Peyer's patch (tissue), 4 donors: ENCODE measurements around the gene SPRING1. TPM values are rescaled to one million over a fixed set of nuclear protein-coding genes. Genes with fewer than 3 reads are reported as not detected.

Experiments used
- DNase-seq, 3 donors: peaks; one replicate each; pipeline ENCODE4 v3.0.0-alpha.2; 2017 to 2019
- H3K27ac ChIP-seq, 4 donors: fragments of 200-600 bp; sonication (generic); one replicate each; pipeline ENCODE4 v1.5.1; 2016 to 2019
- H3K27me3 ChIP-seq, 2 donors: fragments of 200-600 bp; sonication (generic); one replicate each; pipeline ENCODE4 v1.5.1; 2019
- H3K36me3 ChIP-seq, 3 donors: fragments of 200-600 bp; sonication (generic); one replicate each; pipeline ENCODE4 v1.5.1; 2016 to 2019
- H3K4me1 ChIP-seq, 4 donors: fragments of 200-600 bp; sonication (generic); one replicate each; pipeline ENCODE4 v1.5.1; 2016 to 2019
- H3K4me3 ChIP-seq, 4 donors: fragments of 200-600 bp; sonication (generic); 1 replicate in 3 of 4; 2 replicates in 1 of 4; pipeline ENCODE4 v1.5.1; 2016 to 2019; ENCODE audit warnings: mild to moderate bottlenecking in 1 of 4
- H3K9me3 ChIP-seq, 4 donors: fragments of 200-600 bp; sonication (generic); one replicate each; pipeline ENCODE4 v1.5.1; 2016 to 2019; ENCODE audit warnings: mild to moderate bottlenecking in 1 of 4
- POLR2A ChIP-seq, 2 donors: fragments of 450-650 bp; IDR thresholded peaks; one replicate each; pipeline ENCODE4 v1.5.1; 2017; ENCODE audit warnings: antibody characterized with exemption in 2 of 2, mild to moderate bottlenecking in 2 of 2, moderate library complexity in 2 of 2
- total RNA-seq, 4 donors: library from RNA; depleted of rRNA; stranded (reverse); fragments of >200 nt; gene quantifications; one replicate each; pipeline ENCODE4 v1.1.0, GENCODE V29; 2016
- TF ChIP-seq, protein P1 (sequence below), 6 experiments: fragments of 450-650 bp in 4 of 6; fragments of 200-600 bp in 2 of 6; sonication (generic) in 1 of 6; IDR thresholded peaks; one replicate each; pipeline ENCODE4 v1.5.1; 2017 to 2019; ENCODE audit warnings: antibody characterized with exemption in 6 of 6, mild to moderate bottlenecking in 3 of 6, moderate library complexity in 1 of 6

SPRING1 gene
- total RNA-seq, 4 donors from 2014 or later = 21.5 to 36.3 (median 30.3) TPM

GRCh38 chr12:116701432-116701831 lies 36.4 kb downstream of the SPRING1 start:
- no peaks in the 10 kb centered on the region for H3K27me3 ChIP-seq
- H3K4me3 ChIP-seq = no peak overlapping the region
- H3K9me3 ChIP-seq = no peaks in the 10 kb centered on the region
- no peak overlapping the region for H3K27ac ChIP-seq
- TF ChIP-seq, protein P1, sequence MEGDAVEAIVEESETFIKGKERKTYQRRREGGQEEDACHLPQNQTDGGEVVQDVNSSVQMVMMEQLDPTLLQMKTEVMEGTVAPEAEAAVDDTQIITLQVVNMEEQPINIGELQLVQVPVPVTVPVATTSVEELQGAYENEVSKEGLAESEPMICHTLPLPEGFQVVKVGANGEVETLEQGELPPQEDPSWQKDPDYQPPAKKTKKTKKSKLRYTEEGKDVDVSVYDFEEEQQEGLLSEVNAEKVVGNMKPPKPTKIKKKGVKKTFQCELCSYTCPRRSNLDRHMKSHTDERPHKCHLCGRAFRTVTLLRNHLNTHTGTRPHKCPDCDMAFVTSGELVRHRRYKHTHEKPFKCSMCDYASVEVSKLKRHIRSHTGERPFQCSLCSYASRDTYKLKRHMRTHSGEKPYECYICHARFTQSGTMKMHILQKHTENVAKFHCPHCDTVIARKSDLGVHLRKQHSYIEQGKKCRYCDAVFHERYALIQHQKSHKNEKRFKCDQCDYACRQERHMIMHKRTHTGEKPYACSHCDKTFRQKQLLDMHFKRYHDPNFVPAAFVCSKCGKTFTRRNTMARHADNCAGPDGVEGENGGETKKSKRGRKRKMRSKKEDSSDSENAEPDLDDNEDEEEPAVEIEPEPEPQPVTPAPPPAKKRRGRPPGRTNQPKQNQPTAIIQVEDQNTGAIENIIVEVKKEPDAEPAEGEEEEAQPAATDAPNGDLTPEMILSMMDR (IDR thresholded peaks at IDR 0.05) = no peak
- TF ChIP-seq POLR2A (IDR thresholded peaks at IDR 0.05) = no peak
- no peak for DNase-seq
- peaks cover 0 to 10% (median 0%) of the 10 kb centered on the region in 4 donors for H3K4me1 ChIP-seq
- H3K36me3 ChIP-seq = no peaks in the 10 kb centered on the region

- no peaks in the 10 kb centered on the region for H3K9me3 ChIP-seq
- no peak overlapping the region for H3K4me3 ChIP-seq
- H3K4me1 ChIP-seq = peaks cover 0 to 10% (median 1%) of the 10 kb centered on the region in 4 donors
- no peak for DNase-seq
- H3K27me3 ChIP-seq = no peaks in the 10 kb centered on the region
- H3K27ac ChIP-seq = no peak overlapping the region
- TF ChIP-seq POLR2A (IDR thresholded peaks at IDR 0.05) = no peak
- TF ChIP-seq, protein P1 (IDR thresholded peaks at IDR 0.05) = no peak
- H3K36me3 ChIP-seq = no peaks in the 10 kb centered on the region
Observed at GRCh38 chr12:116700066-116700465, 37.8 kb downstream of the SPRING1 start.

- Histone ChIP-seq H3K36me3 (no peaks in the 10 kb centered on the region), H3K27ac (no peak overlapping the region), H3K4me3 (no peak overlapping the region), H3K4me1 (peaks cover 0 to 17% (median 1%) of the 10 kb centered on the region in 4 donors), H3K9me3 (no peaks in the 10 kb centered on the region), H3K27me3 (no peaks in the 10 kb centered on the region)
- no peak for TF ChIP-seq POLR2A (IDR thresholded peaks at IDR 0.05)
- TF ChIP-seq, protein P1 (IDR thresholded peaks at IDR 0.05) = no peak
- DNase-seq = no peak
Observed at GRCh38 chr12:116698554-116699075, 39.3 kb downstream of the SPRING1 start.

DNA sequence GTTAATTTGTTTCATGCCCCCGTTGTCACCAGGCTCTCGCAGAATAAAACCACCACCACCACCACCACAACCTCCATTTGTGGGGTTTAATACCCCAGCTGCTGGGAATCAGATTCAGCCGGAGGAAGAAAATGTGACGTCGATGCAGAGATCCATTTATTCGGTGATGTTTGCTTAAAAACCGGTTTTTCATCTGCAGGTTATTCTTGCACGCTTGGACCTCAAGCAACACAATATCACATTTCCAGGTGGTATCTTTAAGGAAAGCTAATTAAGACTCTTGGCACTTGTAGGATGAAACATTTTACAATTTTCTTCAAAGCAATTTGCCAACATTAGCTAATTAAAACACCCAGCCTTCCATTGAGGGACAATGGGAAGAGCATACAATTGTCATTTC lies 39.8 kb downstream of the SPRING1 start:
- no peak for DNase-seq
- peaks cover 0 to 22% (median 1%) of the 10 kb centered on the region in 4 donors for H3K4me1 ChIP-seq
- no peaks in the 10 kb centered on the region for H3K9me3 ChIP-seq
- H3K4me3 ChIP-seq = no peak overlapping the region
- no peaks in the 10 kb centered on the region for H3K27me3 ChIP-seq
- no peaks in the 10 kb centered on the region for H3K36me3 ChIP-seq
- TF ChIP-seq, protein P1 (IDR thresholded peaks at IDR 0.05) = no peak
- TF ChIP-seq POLR2A (IDR thresholded peaks at IDR 0.05) = no peak
- no peak overlapping the region for H3K27ac ChIP-seq

DNA sequence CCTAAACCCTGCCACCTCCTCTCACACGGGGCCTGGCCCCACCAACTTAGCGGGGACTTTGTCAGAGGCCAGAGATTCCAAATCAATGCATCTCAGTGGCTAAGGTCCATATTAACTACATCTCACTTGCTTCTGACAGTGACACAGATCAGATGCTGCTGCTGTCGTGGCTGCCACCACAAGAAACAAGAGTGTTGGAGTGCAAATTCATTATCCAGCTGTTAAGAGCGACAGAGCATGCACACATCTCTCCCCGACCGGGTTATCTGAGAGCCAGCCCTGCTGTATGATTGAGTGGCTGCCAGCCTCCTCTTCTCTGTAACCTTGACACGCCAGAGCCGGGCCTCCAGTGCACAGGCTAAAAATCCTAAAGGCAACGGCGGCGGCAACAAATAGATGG lies 40.2 kb downstream of the SPRING1 start:
- H3K4me3 ChIP-seq = no peak overlapping the region
- H3K36me3 ChIP-seq = no peaks in the 10 kb centered on the region

More for the DNA sequence above, 40.2 kb downstream of the SPRING1 start:
- Histone ChIP-seq H3K27me3 (no peaks in the 10 kb centered on the region), H3K4me1 (peaks cover 0 to 26% (median 1%) of the 10 kb centered on the region in 4 donors), H3K9me3 (no peaks in the 10 kb centered on the region), H3K27ac (no peak overlapping the region)
- no peak for DNase-seq
- no peak for TF ChIP-seq POLR2A (IDR thresholded peaks at IDR 0.05)
- TF ChIP-seq, protein P1 (IDR thresholded peaks at IDR 0.05) = no peak
